Measurements from ENCODE around the gene VPS39.

VPS39 gene

GRCh38 chr15:42194513-42194912 is 13.6 kb downstream of the VPS39 start:
- Histone ChIP-seq H3K79me2 (ENCODE audit: insufficient read depth, low read length) (peaks cover 4% of the 10 kb centered on the region; the same call in 1 of the 2 replicates), H4K20me1 (ENCODE audit: insufficient read depth, low read length) (no peaks in the 10 kb centered on the region), H2AFZ (ENCODE audit: low read depth, low read length) (no peak overlapping the region), H3K36me3 (ENCODE audit: insufficient read depth, low read length) (peaks cover 35% of the 10 kb centered on the region), H3K9ac (ENCODE audit: low read depth, low read length) (no peak overlapping the region), H3K4me3 (ENCODE audit: low read depth in 1 of 2, low read length in 2 of 2) (no peak overlapping the region), H3K27me3 (ENCODE audit: insufficient read depth, low read length, poor library complexity) (no peaks in the 10 kb centered on the region), H3K9me3 (ENCODE audit: insufficient read depth, low read length, severe bottlenecking) (no peaks in the 10 kb centered on the region), H3K4me2 (ENCODE audit: insufficient read depth, low read length) (no peak overlapping the region), H3K27ac (ENCODE audit: low read length) (no peak overlapping the region), H3K4me1 (ENCODE audit: insufficient read depth, low read length) (no peaks in the 10 kb centered on the region; the same call in 1 of the 2 replicates)
- no peak for TF ChIP-seq EZH2 (IDR thresholded peaks at IDR 0.05; ENCODE audit: borderline replicate concordance, low read depth, low read length, severe bottlenecking)
- no peak for TF ChIP-seq CTCF (IDR thresholded peaks at IDR 0.05; ENCODE audit: borderline replicate concordance, extremely low read depth, low read length, poor library complexity, severe bottlenecking)
- DNase-seq (no peak), ATAC-seq (ENCODE audit: insufficient read depth, low read depth) (no peak)

GRCh38 chr15:42193383-42193782 is 14.7 kb downstream of the VPS39 start:
- Histone ChIP-seq H3K9ac (ENCODE audit: low read depth, low read length) (no peak overlapping the region), H3K79me2 (ENCODE audit: insufficient read depth, low read length) (peaks cover 4% of the 10 kb centered on the region; the same call in 1 of the 2 replicates), H3K27ac (ENCODE audit: low read length) (no peak overlapping the region), H3K4me2 (ENCODE audit: insufficient read depth, low read length) (no peak overlapping the region), H4K20me1 (ENCODE audit: insufficient read depth, low read length) (no peaks in the 10 kb centered on the region), H3K36me3 (ENCODE audit: insufficient read depth, low read length) (peaks cover 39% of the 10 kb centered on the region), H3K4me1 (ENCODE audit: insufficient read depth, low read length) (no peaks in the 10 kb centered on the region; the same call in 1 of the 2 replicates), H3K9me3 (ENCODE audit: insufficient read depth, low read length, severe bottlenecking) (no peaks in the 10 kb centered on the region), H2AFZ (ENCODE audit: low read depth, low read length) (no peak overlapping the region), H3K4me3 (ENCODE audit: low read depth in 1 of 2, low read length in 2 of 2) (no peak overlapping the region), H3K27me3 (ENCODE audit: insufficient read depth, low read length, poor library complexity) (no peaks in the 10 kb centered on the region)
- TF ChIP-seq EZH2 (IDR thresholded peaks at IDR 0.05; ENCODE audit: borderline replicate concordance, low read depth, low read length, severe bottlenecking): no peak
- TF ChIP-seq CTCF (IDR thresholded peaks at IDR 0.05; ENCODE audit: borderline replicate concordance, extremely low read depth, low read length, poor library complexity, severe bottlenecking): no peak
- ATAC-seq (ENCODE audit: insufficient read depth, low read depth) (no peak), DNase-seq (no peak)

- no peaks in the 10 kb centered on the region for H4K20me1 ChIP-seq (ENCODE audit: insufficient read depth, low read length)
- no peak overlapping the region for H2AFZ ChIP-seq (ENCODE audit: low read depth, low read length)
- no peak overlapping the region for H3K4me3 ChIP-seq (ENCODE audit: low read depth in 1 of 2, low read length in 2 of 2)
- DNase-seq (no peak), ATAC-seq (ENCODE audit: insufficient read depth, low read depth) (no peak)
- H3K4me2 ChIP-seq (ENCODE audit: insufficient read depth, low read length): no peak overlapping the region
- H3K79me2 ChIP-seq (ENCODE audit: insufficient read depth, low read length): peaks cover 4% of the 10 kb centered on the region; the same call in 1 of the 2 replicates
- no peak overlapping the region for H3K27ac ChIP-seq (ENCODE audit: low read length)
- H3K9ac ChIP-seq (ENCODE audit: low read depth, low read length): no peak overlapping the region
- H3K36me3 ChIP-seq (ENCODE audit: insufficient read depth, low read length): peaks cover 40% of the 10 kb centered on the region
- no peak for TF ChIP-seq EZH2 (IDR thresholded peaks at IDR 0.05; ENCODE audit: borderline replicate concordance, low read depth, low read length, severe bottlenecking)
- no peak for TF ChIP-seq CTCF (IDR thresholded peaks at IDR 0.05; ENCODE audit: borderline replicate concordance, extremely low read depth, low read length, poor library complexity, severe bottlenecking)
- no peaks in the 10 kb centered on the region for H3K27me3 ChIP-seq (ENCODE audit: insufficient read depth, low read length, poor library complexity)
- H3K4me1 ChIP-seq (ENCODE audit: insufficient read depth, low read length): no peaks in the 10 kb centered on the region; the same call in 1 of the 2 replicates
- H3K9me3 ChIP-seq (ENCODE audit: insufficient read depth, low read length, severe bottlenecking): no peaks in the 10 kb centered on the region
Observed at GRCh38 chr15:42191610-42192346, 16.3 kb downstream of the VPS39 start.

Data from DND-41 (cell line).